H9 (cell line): ENCODE results near the gene JARID2. TPM values are rescaled to one million over a fixed set of nuclear protein-coding genes. Genes with fewer than 3 reads are reported as not detected.
A peak's percentile ranks its signal among the peaks of the same experiment; 100 is the strongest.

ENCODE experiments used
- DNase-seq: peaks from one replicate; pipeline ENCODE4 v3.0.0-alpha.2; 2017
- H2AFZ ChIP-seq: one replicate; pipeline ENCODE4 v1.6.1; 2013; ENCODE audit warnings: mild to moderate bottlenecking, low read length, control low read depth, moderate library complexity
- H2AK5ac ChIP-seq: 2 replicates; pipeline ENCODE4 v1.6.1; 2013; ENCODE audit warnings: low read length, control low read depth, mixed read lengths; ENCODE audit not compliant: insufficient read length
- H2BK120ac ChIP-seq: one replicate; pipeline ENCODE4 v1.6.1; 2013; ENCODE audit warnings: low read depth, mild to moderate bottlenecking, low read length, control low read depth, inconsistent platforms; ENCODE audit not compliant: poor library complexity, severe bottlenecking
- H2BK12ac ChIP-seq: 2 replicates; pipeline ENCODE4 v1.6.1; 2013; ENCODE audit warnings: low read length, control low read depth, mixed read lengths, low read depth; ENCODE audit not compliant: insufficient read length
- H2BK15ac ChIP-seq: 2 replicates; pipeline ENCODE4 v1.6.1; 2013; ENCODE audit warnings: low read depth, low read length, control low read depth
- H2BK20ac ChIP-seq: one replicate; pipeline ENCODE4 v1.6.1; 2013; ENCODE audit warnings: low read depth, mild to moderate bottlenecking, low read length, control low read depth, inconsistent platforms; ENCODE audit not compliant: poor library complexity, severe bottlenecking
- H2BK5ac ChIP-seq: 2 replicates; pipeline ENCODE4 v1.6.1; 2013; ENCODE audit warnings: low read length, control low read depth, mixed read lengths; ENCODE audit not compliant: insufficient read length
- H3K14ac ChIP-seq: 2 replicates; pipeline ENCODE4 v1.6.1; 2013; ENCODE audit warnings: low read length, control low read depth; ENCODE audit not compliant: insufficient read depth
- H3K18ac ChIP-seq: 2 replicates; pipeline ENCODE4 v1.6.1; 2013; ENCODE audit warnings: low read depth, mild to moderate bottlenecking, mixed read lengths, low read length, control low read depth; ENCODE audit not compliant: insufficient read length
- H3K23ac ChIP-seq: 2 replicates; pipeline ENCODE4 v1.6.1; 2013; ENCODE audit warnings: low read length, control low read depth, mixed read lengths, low read depth; ENCODE audit not compliant: insufficient read length
- H3K23me2 ChIP-seq: 2 replicates; pipeline ENCODE4 v1.6.1; 2013; ENCODE audit warnings: low read depth, mild to moderate bottlenecking, mixed read lengths, low read length, control low read depth; ENCODE audit not compliant: insufficient read length, poor library complexity, severe bottlenecking
- H3K27ac ChIP-seq: 2 replicates; pipeline ENCODE4 v1.5.1; 2013; ENCODE audit warnings: low read length, control low read depth, mixed read lengths, low read depth; ENCODE audit not compliant: insufficient read length
- H3K27me3 ChIP-seq: 2 replicates; pipeline ENCODE4 v1.6.1; 2013; ENCODE audit warnings: low read length, control low read depth, inconsistent platforms; ENCODE audit not compliant: insufficient read depth
- H3K4ac ChIP-seq: 2 replicates; pipeline ENCODE4 v1.6.1; 2013; ENCODE audit warnings: low read depth, mild to moderate bottlenecking, control low read depth, inconsistent platforms, low read length, moderate library complexity
- H3K4me1 ChIP-seq: 2 replicates; pipeline ENCODE4 v1.6.1; 2013; ENCODE audit warnings: low read length, control low read depth, inconsistent platforms; ENCODE audit not compliant: insufficient read depth
- H3K4me2 ChIP-seq: 2 replicates; pipeline ENCODE4 v1.6.1; 2013; ENCODE audit warnings: low read length, control low read depth, mixed read lengths; ENCODE audit not compliant: insufficient read length, insufficient read depth
- H3K56ac ChIP-seq: 2 replicates; pipeline ENCODE4 v1.6.1; 2013; ENCODE audit warnings: low read depth, mild to moderate bottlenecking, mixed read lengths, low read length, control low read depth; ENCODE audit not compliant: insufficient read length
- H3K79me1 ChIP-seq: 2 replicates; pipeline ENCODE4 v1.6.1; 2013; ENCODE audit warnings: low read depth, mild to moderate bottlenecking, moderate library complexity, low read length, control low read depth, inconsistent platforms; ENCODE audit not compliant: insufficient read depth, poor library complexity, severe bottlenecking
- H3K79me2 ChIP-seq: 2 replicates; pipeline ENCODE4 v1.6.1; 2013; ENCODE audit warnings: low read length, control low read depth, inconsistent platforms; ENCODE audit not compliant: insufficient read depth
- H3K9ac ChIP-seq: 2 replicates; pipeline ENCODE4 v1.6.1; 2013; ENCODE audit warnings: low read length, control low read depth, mixed read lengths; ENCODE audit not compliant: insufficient read length; ENCODE audit errors: extremely low read depth
- H3K9me3 ChIP-seq: one replicate; pipeline ENCODE4 v1.6.1; 2013; ENCODE audit warnings: low read depth, low read length, inconsistent platforms; ENCODE audit not compliant: control insufficient read depth
- H3T11ph ChIP-seq: one replicate; pipeline ENCODE4 v1.6.1; 2013; ENCODE audit warnings: mild to moderate bottlenecking, low read length, control low read depth, inconsistent platforms
- H4K20me1 ChIP-seq: one replicate; pipeline ENCODE4 v1.6.1; 2013; ENCODE audit not compliant: control insufficient read depth, insufficient read length, insufficient read depth
- H4K5ac ChIP-seq: 2 replicates; pipeline ENCODE4 v1.6.1; 2013; ENCODE audit warnings: low read depth, mild to moderate bottlenecking, mixed read lengths, low read length, control low read depth; ENCODE audit not compliant: insufficient read length
- H4K8ac ChIP-seq: replicated peaks from 2 replicates; pipeline ENCODE4 v1.6.1; 2013; ENCODE audit warnings: low read length, control low read depth, mixed read lengths, low read depth; ENCODE audit not compliant: insufficient read length
- H4K91ac ChIP-seq: 2 replicates; pipeline ENCODE4 v1.6.1; 2013; ENCODE audit warnings: low read depth, mild to moderate bottlenecking, moderate library complexity, mixed read lengths, low read length, control low read depth; ENCODE audit not compliant: insufficient read length
- H3K27ac Mint-ChIP-seq, 3 experiments: 2 replicates in 2 of 3; 3 replicates in 1 of 3; pipeline ENCODE4 v1.8.0; 2020 to 2021; ENCODE audit warnings: mixed read lengths in 3 of 3, mild to moderate bottlenecking in 1 of 3, moderate library complexity in 1 of 3
- H3K27me3 Mint-ChIP-seq: 2 replicates; pipeline ENCODE4 v1.8.0; 2021; ENCODE audit warnings: low read depth, mild to moderate bottlenecking, moderate library complexity, mixed read lengths
- H3K36me3 Mint-ChIP-seq, 3 experiments: 2 replicates in 2 of 3; 3 replicates in 1 of 3; pipeline ENCODE4 v1.8.0; 2020 to 2021; ENCODE audit warnings: low read depth in 3 of 3, mixed read lengths in 3 of 3; ENCODE audit not compliant: insufficient read depth in 1 of 3
- H3K4me1 Mint-ChIP-seq, 2 experiments: 2 replicates each; pipeline ENCODE4 v1.8.0; 2020; ENCODE audit warnings: mixed read lengths in 2 of 2
- H3K4me3 Mint-ChIP-seq, 2 experiments: 2 replicates in 1 of 2; 3 replicates in 1 of 2; pipeline ENCODE4 v1.8.0; 2020 to 2021; ENCODE audit warnings: mild to moderate bottlenecking in 2 of 2, mixed read lengths in 2 of 2, moderate library complexity in 1 of 2
- H3K9me3 Mint-ChIP-seq, 2 experiments: 2 replicates in 1 of 2; 3 replicates in 1 of 2; pipeline ENCODE4 v1.8.0; 2020; ENCODE audit warnings: mild to moderate bottlenecking in 2 of 2, mixed read lengths in 2 of 2, moderate library complexity in 1 of 2
- CTCF ChIP-seq: fragments of 200-600 bp; sonication (generic); conservative IDR thresholded peaks from 3 replicates; pipeline ENCODE4 v1.8.0; 2021; ENCODE audit warnings: antibody characterized with exemption, mild to moderate bottlenecking
- WGBS: extraction: QIAGEN DNeasy Blood & Tissue Kit; methylation state at CpG from one replicate; pipeline ENCODE4 v1.1.7; 2013; ENCODE audit warnings: missing lambda C conversion rate, low lambda C conversion rate, mixed read lengths; ENCODE audit not compliant: insufficient read length; ENCODE audit errors: extremely low coverage; 5-methylcytosine and 5-hydroxymethylcytosine counted together
- total RNA-seq: library from RNA; stranded (reverse); gene quantifications from 2 replicates; pipeline ENCODE4 v1.2.1, GENCODE V29; 2021

The JARID2 gene
- total RNA-seq, 1 experiment from 2014 or later = 174 TPM

DNA sequence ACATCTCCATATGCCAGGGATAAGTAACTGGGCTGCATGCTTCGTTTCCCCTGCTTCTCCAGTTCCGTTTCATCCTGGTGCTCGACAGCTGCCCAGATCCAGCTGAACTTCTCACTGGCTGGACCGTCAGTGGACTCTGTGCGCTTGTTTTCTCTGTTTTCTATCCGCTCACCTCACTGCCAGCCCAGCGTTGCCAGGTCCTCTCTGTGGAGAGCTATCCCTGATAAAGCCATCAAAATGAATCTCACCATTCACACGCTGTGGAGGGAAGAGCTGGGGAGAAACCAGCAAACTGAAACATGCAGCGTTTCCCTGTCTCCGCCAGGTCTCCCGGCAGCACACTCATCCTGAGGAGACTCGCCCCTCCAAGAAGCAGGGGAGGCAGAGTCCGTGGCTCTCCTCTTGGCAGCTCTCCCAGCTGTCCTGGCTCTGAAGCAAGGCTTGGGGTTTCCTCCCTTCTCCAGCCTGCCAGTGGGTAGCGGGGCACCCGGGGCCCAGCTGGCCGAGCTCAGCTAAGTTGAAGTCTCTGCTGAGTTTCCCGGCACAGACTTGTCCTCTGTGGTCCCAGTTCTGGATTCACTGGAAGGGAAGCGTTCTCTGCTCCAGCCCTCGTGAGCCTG, 256.1 kb downstream of the JARID2 start:
- Histone ChIP-seq H2AK5ac (no peak overlapping the region), H3K4ac (no peak overlapping the region), H2AFZ (no peak overlapping the region), H4K8ac (no peak overlapping the region), H2BK20ac (no peak overlapping the region), H4K91ac (no peak overlapping the region), H2BK15ac (no peak overlapping the region), H3K56ac (no peak overlapping the region), H2BK12ac (no peak overlapping the region), H3K14ac (no peak overlapping the region), H3K27ac (no peak overlapping the region), H3K23me2 (no peaks in the 10 kb centered on the region), H3K4me2 (no peak overlapping the region), H3K9ac (no peak overlapping the region), H3K4me1 (no peaks in the 10 kb centered on the region), H3K18ac (no peak overlapping the region), H2BK5ac (no peak overlapping the region), H3K9me3 (no peaks in the 10 kb centered on the region), H4K5ac (no peak overlapping the region), H2BK120ac (no peak overlapping the region), H3K27me3 (no peaks in the 10 kb centered on the region), H3K23ac (no peak overlapping the region), H3K79me1 (peaks cover 8% of the 10 kb centered on the region), H3T11ph (no peak overlapping the region), H4K20me1 (peaks cover 3% of the 10 kb centered on the region), H3K79me2 (peaks cover 23% of the 10 kb centered on the region; the same call in 1 of the 2 replicates)
- H3K4me1 Mint-ChIP-seq = peaks cover 19 to 22% of the 10 kb centered on the region in 2 experiments
- no CpG with 5 or more reads among the region's 19 CpGs for WGBS
- peaks cover 84 to 99% (median 99%) of the 10 kb centered on the region in 3 experiments for H3K36me3 Mint-ChIP-seq
- no peak for TF ChIP-seq CTCF
- H3K27ac Mint-ChIP-seq = peak overlapping the region in 2 of 3 experiments; percentile 50 to 70; a peak in 3 of 7 replicates
- H3K27me3 Mint-ChIP-seq = peaks cover 1% of the 10 kb centered on the region; the same call in 1 of the 2 replicates
- no peak for DNase-seq
- H3K4me3 Mint-ChIP-seq = no peak overlapping the region
- H3K9me3 Mint-ChIP-seq = no peaks in the 10 kb centered on the region
